Fibroblast of villous mesenchyme (primary cell): ENCODE data around the gene ACOT11. TPM values are rescaled to one million over a fixed set of nuclear protein-coding genes. Genes with fewer than 3 reads are reported as not detected.

ENCODE experiments used
- DNase-seq: peaks from one replicate; pipeline ENCODE4 v3.0.0-alpha.2; 2010; ENCODE audit warnings: low read depth
- H3K4me3 ChIP-seq: 2 replicates; pipeline ENCODE4 v1.5.1; 2011; ENCODE audit warnings: low read depth, mild to moderate bottlenecking, low read length
- CTCF ChIP-seq: IDR thresholded peaks from 2 replicates; pipeline ENCODE4 v1.5.1; 2012; ENCODE audit warnings: low read depth, mild to moderate bottlenecking, low read length; ENCODE audit not compliant: insufficient read depth
- total RNA-seq: library from RNA; depleted of rRNA; stranded (reverse); fragments of >200 nt; gene quantifications from 2 replicates; pipeline ENCODE4 v1.2.3, GENCODE V29; 2012

The ACOT11 gene
- total RNA-seq, 1 donor: 2.2 TPM

DNA sequence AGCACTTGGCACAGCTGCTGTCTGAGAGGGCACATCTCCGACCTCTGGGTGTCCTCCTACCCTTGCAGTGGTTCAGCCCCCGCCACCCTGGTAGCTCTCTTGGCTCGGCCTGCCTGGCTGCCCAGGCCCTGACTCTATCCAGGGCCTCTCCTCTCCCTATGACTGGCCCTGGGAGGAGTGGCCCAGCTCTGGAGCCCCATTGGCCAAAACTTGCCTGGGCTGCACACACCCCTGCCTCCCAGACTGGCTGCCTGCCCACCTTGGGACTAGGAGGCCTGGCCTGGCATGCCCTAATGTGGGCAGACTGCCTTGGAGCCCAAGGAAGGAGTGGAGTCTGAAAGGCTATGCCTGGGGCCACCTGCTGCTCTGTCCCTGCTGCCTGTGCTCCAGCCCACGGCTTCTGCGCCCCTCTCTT is 33.6 kb downstream of the ACOT11 start:
- peak; percentile 42 for DNase-seq
- TF ChIP-seq CTCF: no peak
- no peak overlapping the region for H3K4me3 ChIP-seq

- DNase-seq: no peak
- no peak overlapping the region for H3K4me3 ChIP-seq
- TF ChIP-seq CTCF: no peak
Observed at GRCh38 chr1:54582566-54583306, 34.7 kb downstream of the ACOT11 start.

- TF ChIP-seq CTCF: no peak
- no peak for DNase-seq
- H3K4me3 ChIP-seq: no peak overlapping the region
Observed at GRCh38 chr1:54583307-54583686, 35.3 kb downstream of the ACOT11 start.

GRCh38 chr1:54583871-54584270 is 35.8 kb downstream of the ACOT11 start:
- TF ChIP-seq CTCF: no peak
- no peak overlapping the region for H3K4me3 ChIP-seq
- DNase-seq: no peak

DNA sequence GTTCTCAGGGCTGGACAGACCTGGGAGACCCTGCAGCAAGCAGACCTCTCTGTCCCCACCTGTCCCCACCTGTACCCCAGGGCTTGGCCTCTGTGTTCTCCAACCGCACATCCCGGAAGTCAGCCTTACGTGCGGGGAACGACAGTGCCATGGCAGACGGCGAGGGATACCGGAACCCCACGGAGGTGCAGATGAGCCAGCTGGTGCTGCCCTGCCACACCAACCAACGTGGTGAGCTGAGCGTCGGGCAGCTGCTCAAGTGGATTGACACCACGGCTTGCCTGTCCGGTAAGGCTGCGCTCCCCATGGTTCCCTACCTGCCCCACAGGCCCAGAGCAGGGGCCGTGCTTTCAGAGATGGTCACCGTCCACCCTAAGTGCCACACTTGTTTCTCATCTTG is 36.5 kb downstream of the ACOT11 start:
- no peak for TF ChIP-seq CTCF

DNA sequence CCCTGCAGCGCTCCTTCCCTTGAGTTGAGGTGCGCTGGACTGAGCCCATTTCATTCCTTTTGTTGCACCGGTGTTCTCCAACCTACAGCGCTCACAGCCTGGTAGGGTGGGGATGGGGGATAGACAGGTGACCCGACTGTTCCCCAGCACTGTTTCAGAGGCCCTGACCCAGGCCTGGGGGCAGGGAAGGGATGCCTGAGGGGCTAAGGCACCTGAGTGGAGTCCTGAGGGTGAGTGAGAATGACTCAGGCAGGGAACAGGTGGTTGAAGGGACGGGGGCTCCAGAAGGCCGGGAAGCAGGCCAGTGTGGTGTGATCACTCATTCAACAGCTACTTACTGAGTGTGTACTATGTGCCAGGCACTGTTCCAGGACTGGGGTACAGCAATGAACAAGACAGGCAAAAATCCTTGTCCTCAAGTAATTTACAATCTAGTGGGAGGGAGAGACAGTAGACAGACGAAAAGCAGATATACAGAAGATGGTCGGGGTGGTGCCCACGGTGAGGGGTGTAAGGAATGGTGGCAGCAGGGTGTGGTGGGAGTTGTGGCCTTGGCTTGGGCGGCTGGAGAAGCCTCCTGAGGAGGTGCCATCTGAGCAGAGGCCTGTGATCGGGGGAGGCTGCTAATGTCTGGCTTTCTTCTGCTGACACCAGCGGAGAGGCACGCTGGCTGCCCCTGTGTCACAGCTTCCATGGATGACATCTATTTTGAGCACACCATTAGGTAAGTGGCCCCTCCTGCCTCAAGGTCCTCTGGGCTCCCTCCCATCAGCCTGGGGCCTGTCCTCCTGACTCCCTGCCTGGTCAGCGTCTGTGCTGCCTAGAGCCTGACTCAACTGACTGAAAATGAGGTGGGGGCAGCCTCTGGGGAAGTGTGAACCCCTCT is 37.4 kb downstream of the ACOT11 start:
- TF ChIP-seq CTCF: no peak
- no peak for DNase-seq
- no peak overlapping the region for H3K4me3 ChIP-seq

More for the DNA sequence above, 36.5 kb downstream of the ACOT11 start:
- no peak for DNase-seq
- H3K4me3 ChIP-seq: no peak overlapping the region
